Subcutaneous abdominal adipose tissue (tissue), 5 donors: ENCODE results near the gene ADH1A.

Experiments used
- H3K27ac ChIP-seq: one replicate; pipeline ENCODE4 v1.7.0; 2013; ENCODE audit warnings: low read depth, mild to moderate bottlenecking, inconsistent platforms, low read length, moderate library complexity
- H3K27me3 ChIP-seq, 5 donors: one replicate each; pipeline ENCODE4 v1.7.0; 2013; ENCODE audit warnings: low read length in 5 of 5, inconsistent platforms in 1 of 5; ENCODE audit not compliant: control insufficient read depth in 5 of 5, insufficient read depth in 4 of 5
- H3K36me3 ChIP-seq, 5 donors: one replicate each; pipeline ENCODE4 v1.7.0; 2013; ENCODE audit warnings: low read length in 5 of 5; ENCODE audit not compliant: control insufficient read depth in 5 of 5, insufficient read depth in 5 of 5
- H3K4me1 ChIP-seq, 5 donors: one replicate each; pipeline ENCODE4 v1.7.0; 2013; ENCODE audit warnings: low read length in 5 of 5, mild to moderate bottlenecking in 3 of 5, moderate library complexity in 1 of 5; ENCODE audit not compliant: control insufficient read depth in 5 of 5, insufficient read depth in 5 of 5
- H3K4me3 ChIP-seq, 5 donors: one replicate each; pipeline ENCODE4 v1.7.0; 2013; ENCODE audit warnings: low read length in 5 of 5, low read depth in 1 of 5
- H3K9ac ChIP-seq, 5 donors: one replicate each; pipeline ENCODE4 v1.7.0; 2013; ENCODE audit warnings: low read length in 5 of 5, mild to moderate bottlenecking in 4 of 5, moderate library complexity in 3 of 5
- H3K9me3 ChIP-seq, 5 donors: one replicate each; pipeline ENCODE4 v1.7.0; 2013; ENCODE audit warnings: low read length in 5 of 5; ENCODE audit not compliant: control insufficient read depth in 5 of 5
- donor health status: healthy.
- donor health status: healthy.
- donor health status: healthy.
- donor health status: healthy.
- donor health status: healthy.

Gene ADH1A

DNA sequence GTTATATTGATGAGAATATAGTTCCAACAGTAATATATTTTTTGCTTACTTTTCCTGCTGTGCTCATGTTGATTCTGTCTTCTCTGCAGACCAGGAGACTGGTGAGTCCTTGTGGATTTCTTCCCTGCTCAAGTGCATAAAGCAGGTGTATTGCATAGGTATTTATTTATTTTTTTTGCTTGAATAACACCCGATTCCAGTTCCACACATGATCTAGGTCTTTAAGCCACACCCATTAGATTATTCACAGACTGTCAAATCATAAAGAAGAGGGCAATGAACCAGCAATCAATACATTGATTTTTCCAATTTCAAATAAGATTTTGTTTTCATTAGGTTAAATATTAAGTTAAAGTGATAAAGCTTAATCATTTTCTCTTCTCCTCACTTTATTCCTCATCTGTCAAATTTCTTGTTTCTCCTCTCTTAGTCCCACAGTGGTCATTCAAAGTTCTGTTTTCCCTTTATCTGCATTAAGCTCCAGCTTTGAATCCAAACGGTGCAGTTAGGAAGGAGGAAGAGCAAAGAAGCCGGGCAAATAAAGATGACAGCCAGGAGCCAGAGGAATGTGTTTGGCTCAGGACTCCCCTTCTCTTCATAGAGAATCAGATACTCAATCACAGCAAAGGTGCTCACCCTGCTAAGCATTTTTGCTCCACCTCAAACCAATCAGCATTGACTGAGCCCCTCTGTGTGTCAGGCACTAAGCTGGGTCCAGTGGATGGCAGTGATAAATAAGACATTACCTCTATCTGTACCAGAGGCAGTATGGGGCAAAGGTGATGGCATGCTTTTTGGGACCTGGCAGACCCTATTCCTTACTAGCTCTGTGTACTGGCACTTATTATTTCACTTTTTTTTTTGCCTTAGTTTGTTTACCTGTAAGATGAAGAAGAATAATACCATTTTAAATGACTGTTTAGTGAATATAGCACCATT, at the start of gene ADH1A:
TSS of gene ADH1A (minus strand) at position 138 of the 939 bp plus-strand sequence. CDS start at position 67, 71 bp downstream.
- no peaks in the 10 kb centered on the region for H3K9me3 ChIP-seq
- no peak within 1 kb of the TSS for H3K9ac ChIP-seq
- no peak within 1 kb of the TSS for H3K4me3 ChIP-seq
- H3K4me1 ChIP-seq = peaks cover 0 to 3% (median 0%) of the 10 kb centered on the region in 5 donors
- H3K36me3 ChIP-seq = no peaks in the 10 kb centered on the region
- H3K27me3 ChIP-seq = no peaks in the 10 kb centered on the region
- no peak within 1 kb of the TSS for H3K27ac ChIP-seq

DNA sequence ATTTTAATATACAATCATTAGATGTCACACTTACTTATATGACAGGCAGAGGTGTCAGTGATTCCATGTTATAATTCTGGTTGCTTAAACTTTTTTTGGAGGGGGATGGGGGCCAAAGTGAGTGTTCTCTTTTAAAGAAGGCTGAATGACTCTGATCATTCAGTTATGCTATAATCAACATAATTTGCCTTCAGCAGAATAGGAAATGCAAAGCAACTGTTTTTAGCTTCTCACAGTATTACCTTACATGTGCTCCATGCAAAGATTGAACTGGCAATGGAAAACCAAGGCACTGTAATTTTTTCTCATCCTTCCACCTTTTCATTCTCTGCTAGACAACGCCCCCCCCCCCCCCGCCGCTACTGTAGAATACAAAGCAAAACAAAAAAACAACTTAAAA, 48.4 kb upstream of the ADH1A start:
- H3K4me3 ChIP-seq = no peak overlapping the region
- no peaks in the 10 kb centered on the region for H3K9me3 ChIP-seq
- H3K9ac ChIP-seq = no peak overlapping the region
- H3K36me3 ChIP-seq = peaks cover 0 to 9% (median 0%) of the 10 kb centered on the region in 5 donors
- H3K27ac ChIP-seq = no peak overlapping the region
- no peaks in the 10 kb centered on the region for H3K27me3 ChIP-seq
- H3K4me1 ChIP-seq = no peaks in the 10 kb centered on the region

DNA sequence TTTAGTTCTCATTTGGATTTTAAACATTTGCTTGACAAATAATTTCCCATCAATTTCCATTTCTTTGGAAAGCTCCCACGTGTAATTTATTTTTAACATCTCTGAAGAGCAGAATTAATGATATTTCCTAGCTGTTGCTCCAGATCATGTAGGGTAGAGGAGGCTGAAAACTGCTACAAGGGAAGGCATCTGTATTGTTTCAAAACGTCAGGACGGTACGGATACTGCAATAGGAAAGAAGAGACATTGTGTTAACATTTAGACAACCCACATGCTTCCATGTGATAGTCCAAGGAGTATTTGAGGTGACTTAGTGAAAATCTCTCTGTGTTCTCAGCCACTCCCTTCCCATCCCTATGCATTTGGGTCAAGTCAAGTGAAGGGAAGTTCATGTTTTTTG, 45.8 kb upstream of the ADH1A start:
- no peaks in the 10 kb centered on the region for H3K27me3 ChIP-seq
- no peak overlapping the region for H3K4me3 ChIP-seq
- H3K9ac ChIP-seq = no peak overlapping the region
- no peaks in the 10 kb centered on the region for H3K4me1 ChIP-seq
- no peak overlapping the region for H3K27ac ChIP-seq
- no peaks in the 10 kb centered on the region for H3K9me3 ChIP-seq
- peaks cover 0 to 3% (median 0%) of the 10 kb centered on the region in 5 donors for H3K36me3 ChIP-seq

DNA sequence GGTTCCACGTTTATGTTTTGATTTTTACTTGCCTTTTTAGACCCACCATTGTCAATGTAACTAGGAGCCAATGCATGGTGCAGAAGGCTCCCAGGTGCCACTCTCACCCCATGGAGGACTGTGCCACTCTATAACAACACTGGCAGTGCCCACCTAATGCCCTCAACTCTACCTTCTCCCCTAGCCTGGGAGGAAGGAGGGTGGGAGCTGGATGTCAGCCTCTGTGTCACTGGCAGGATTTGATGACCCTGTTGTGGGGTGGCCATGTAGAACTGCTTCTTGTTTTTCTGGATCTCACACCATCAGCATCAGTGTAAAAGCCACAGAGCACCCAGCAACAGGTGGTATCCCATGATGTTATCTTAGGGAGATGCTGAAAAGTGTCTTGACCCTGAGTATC, 44.1 kb upstream of the ADH1A start:
- Histone ChIP-seq H3K9me3 (peaks cover 0 to under 1% (median 0%) of the 10 kb centered on the region in 5 donors), H3K27me3 (no peaks in the 10 kb centered on the region), H3K36me3 (peaks cover 0 to 3% (median 0%) of the 10 kb centered on the region in 5 donors), H3K4me1 (no peaks in the 10 kb centered on the region), H3K9ac (no peak overlapping the region), H3K27ac (no peak overlapping the region), H3K4me3 (no peak overlapping the region)

DNA sequence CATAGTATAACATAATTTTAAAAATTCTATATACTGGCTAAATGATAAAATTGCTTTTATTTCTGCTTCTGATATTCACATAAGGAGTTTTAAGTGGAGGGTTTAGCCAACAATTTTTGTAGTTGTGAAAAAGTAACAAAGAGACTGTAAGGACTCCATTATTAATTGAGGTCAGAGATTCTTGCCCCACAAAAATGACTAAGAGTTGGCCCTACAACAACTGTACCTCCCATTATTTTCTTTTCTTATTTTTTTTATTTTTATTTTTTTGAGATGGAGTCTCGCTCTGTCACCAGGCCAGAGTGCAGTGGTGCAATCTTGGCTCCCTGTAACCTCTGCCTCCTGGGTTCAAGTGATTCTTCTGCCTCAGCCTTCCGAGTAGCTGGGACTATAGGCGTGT, 39.9 kb upstream of the ADH1A start:
- Histone ChIP-seq H3K36me3 (no peaks in the 10 kb centered on the region), H3K27me3 (no peaks in the 10 kb centered on the region), H3K4me1 (peaks cover 0 to 3% (median 2%) of the 10 kb centered on the region in 5 donors), H3K9me3 (peaks cover 0 to 9% (median 4%) of the 10 kb centered on the region in 5 donors), H3K4me3 (no peak overlapping the region), H3K27ac (no peak overlapping the region), H3K9ac (no peak overlapping the region)

DNA sequence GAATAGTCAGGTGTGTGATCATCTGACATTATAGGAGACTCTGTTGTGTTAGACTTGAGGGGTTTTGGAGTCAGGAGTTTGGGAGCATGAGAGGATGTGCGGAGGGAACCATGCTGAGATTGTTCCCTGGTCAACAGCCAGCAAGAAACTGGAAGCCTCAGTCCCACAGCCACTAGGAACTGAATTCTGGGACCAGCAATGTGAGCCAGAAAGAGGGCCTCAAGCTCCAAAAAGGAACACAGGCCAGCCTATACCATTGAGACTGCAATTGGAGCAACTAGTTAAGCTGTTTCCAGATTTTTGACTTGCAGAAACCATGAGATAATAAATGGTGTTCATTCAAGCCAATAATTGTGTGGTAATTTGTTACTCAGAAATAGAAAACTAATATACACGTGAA, 39.1 kb upstream of the ADH1A start:
- H3K9ac ChIP-seq = no peak overlapping the region
- H3K27me3 ChIP-seq = no peaks in the 10 kb centered on the region
- H3K27ac ChIP-seq = no peak overlapping the region
- H3K36me3 ChIP-seq = no peaks in the 10 kb centered on the region
- no peak overlapping the region for H3K4me3 ChIP-seq
- peaks cover 0 to 10% (median 4%) of the 10 kb centered on the region in 5 donors for H3K4me1 ChIP-seq
- H3K9me3 ChIP-seq = peaks cover 0 to 9% (median 4%) of the 10 kb centered on the region in 5 donors

DNA sequence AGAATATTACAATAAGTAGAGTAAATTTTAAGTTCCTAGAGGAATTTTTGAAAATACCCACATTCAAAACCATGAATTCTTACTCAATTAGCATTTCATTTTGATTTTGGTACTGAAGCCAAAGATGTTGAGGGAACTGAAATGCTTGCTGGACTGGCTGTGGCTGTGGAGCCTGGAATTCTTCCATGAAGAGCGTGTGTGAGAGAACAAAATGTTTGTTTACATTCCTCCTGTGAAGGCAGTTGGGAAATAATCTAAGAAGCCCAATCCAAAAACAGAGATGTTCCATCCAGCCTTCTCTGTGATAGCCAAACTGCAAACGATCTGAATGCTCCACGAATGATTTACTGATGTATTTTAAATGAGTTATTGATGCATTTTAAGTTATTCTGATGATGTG, 34.2 kb upstream of the ADH1A start:
- H3K4me3 ChIP-seq = no peak overlapping the region
- H3K9me3 ChIP-seq = peaks cover 0 to 9% (median 4%) of the 10 kb centered on the region in 5 donors
- H3K4me1 ChIP-seq = peaks cover 0 to 44% (median 30%) of the 10 kb centered on the region in 5 donors
- peak overlapping the region in 1 of 5 donors; percentile 24 for H3K9ac ChIP-seq
- no peaks in the 10 kb centered on the region for H3K27me3 ChIP-seq
- peak overlapping the region; percentile 94 for H3K27ac ChIP-seq
- H3K36me3 ChIP-seq = no peaks in the 10 kb centered on the region

DNA sequence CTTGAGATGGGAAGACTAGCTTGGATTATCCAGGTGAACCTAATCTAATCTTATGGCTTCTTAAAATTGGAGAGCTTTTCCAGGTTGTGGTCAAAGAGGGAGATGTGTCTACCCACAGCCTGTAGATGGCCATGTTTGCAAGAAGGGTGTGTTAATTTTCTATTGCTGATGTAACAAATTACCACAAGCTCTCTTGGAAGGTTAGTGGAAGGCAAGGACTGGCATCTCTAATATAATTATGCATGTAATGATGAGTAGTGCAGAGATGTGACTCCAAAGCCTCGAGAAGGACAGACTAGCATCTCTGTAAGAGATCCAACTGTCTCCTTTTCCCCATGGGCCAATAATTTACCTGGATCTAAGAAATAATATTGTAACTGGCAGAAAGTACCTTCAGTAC, 33.6 kb upstream of the ADH1A start:
- H3K27ac ChIP-seq = peak overlapping the region; percentile 94

DNA sequence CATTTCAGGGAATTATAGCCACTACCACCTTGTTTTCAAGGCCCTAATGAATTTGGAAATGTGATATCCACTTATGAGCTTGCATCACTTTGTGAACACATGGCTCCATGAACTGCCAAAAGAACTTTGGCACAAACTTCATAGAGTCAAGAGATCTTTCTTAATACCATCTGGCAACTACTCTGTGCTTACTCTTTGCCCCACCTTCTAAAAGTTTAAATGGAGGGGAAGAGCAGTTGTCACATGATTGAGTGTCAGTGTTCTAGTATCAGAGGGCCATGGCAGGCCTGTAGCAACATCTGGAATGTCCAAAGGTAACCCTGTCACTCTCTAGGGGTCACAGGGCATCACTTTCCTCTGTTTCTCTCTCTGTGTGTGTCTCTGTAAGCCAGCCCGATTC, 33.0 kb upstream of the ADH1A start:
- H3K4me1 ChIP-seq = peaks cover 0 to 51% (median 30%) of the 10 kb centered on the region in 5 donors
- peak overlapping the region; percentile 94 for H3K27ac ChIP-seq
- peaks cover 0 to 9% (median 0%) of the 10 kb centered on the region in 5 donors for H3K9me3 ChIP-seq
- H3K9ac ChIP-seq = no peak overlapping the region
- peaks cover 0 to 7% (median 0%) of the 10 kb centered on the region in 5 donors for H3K36me3 ChIP-seq
- no peak overlapping the region for H3K4me3 ChIP-seq
- no peaks in the 10 kb centered on the region for H3K27me3 ChIP-seq

More for the DNA sequence above, 33.6 kb upstream of the ADH1A start:
- H3K4me1 ChIP-seq = peaks cover 0 to 47% (median 30%) of the 10 kb centered on the region in 5 donors
- H3K4me3 ChIP-seq = no peak overlapping the region
- no peak overlapping the region for H3K9ac ChIP-seq
- no peaks in the 10 kb centered on the region for H3K27me3 ChIP-seq
- peaks cover 0 to under 1% (median 0%) of the 10 kb centered on the region in 5 donors for H3K36me3 ChIP-seq
- H3K9me3 ChIP-seq = peaks cover 0 to 9% (median 0%) of the 10 kb centered on the region in 5 donors
